Neural cell (in vitro differentiated cells): ENCODE data around the gene PLEKHA3.

ENCODE experiments used
- EP300 ChIP-seq: fragments of 450-650 bp; conservative IDR thresholded peaks from 2 replicates; pipeline ENCODE4 v1.6.1; 2014; ENCODE audit warnings: antibody characterized with exemption, mild to moderate bottlenecking, moderate library complexity; ENCODE audit not compliant: poor library complexity, severe bottlenecking
- EZH2 ChIP-seq: fragments of 200-600, 300-800 bp; shearing (Covaris generic), sonication (generic); IDR thresholded peaks from 2 replicates; pipeline ENCODE4 v1.6.1; 2014; ENCODE audit warnings: antibody characterized with exemption, low read length, borderline replicate concordance, mild to moderate bottlenecking; ENCODE audit not compliant: insufficient read depth, poor library complexity, severe bottlenecking
- POLR2AphosphoS5 ChIP-seq: IDR thresholded peaks from 2 replicates; pipeline ENCODE4 v1.6.1; 2012
- SMC3 ChIP-seq: fragments of 450-650 bp; conservative IDR thresholded peaks from 2 replicates; pipeline ENCODE4 v1.6.1; 2014; ENCODE audit warnings: antibody characterized with exemption, mild to moderate bottlenecking, moderate library complexity; ENCODE audit not compliant: poor library complexity
- TAF1 ChIP-seq: IDR thresholded peaks from 2 replicates; pipeline ENCODE4 v1.6.1; 2012; ENCODE audit warnings: low read depth
- TF ChIP-seq, protein P1 (sequence below): fragments of 450-650 bp; IDR thresholded peaks from 2 replicates; pipeline ENCODE4 v1.5.1; 2014; ENCODE audit warnings: antibody characterized with exemption, mild to moderate bottlenecking, moderate library complexity; ENCODE audit not compliant: poor library complexity, severe bottlenecking

DNA sequence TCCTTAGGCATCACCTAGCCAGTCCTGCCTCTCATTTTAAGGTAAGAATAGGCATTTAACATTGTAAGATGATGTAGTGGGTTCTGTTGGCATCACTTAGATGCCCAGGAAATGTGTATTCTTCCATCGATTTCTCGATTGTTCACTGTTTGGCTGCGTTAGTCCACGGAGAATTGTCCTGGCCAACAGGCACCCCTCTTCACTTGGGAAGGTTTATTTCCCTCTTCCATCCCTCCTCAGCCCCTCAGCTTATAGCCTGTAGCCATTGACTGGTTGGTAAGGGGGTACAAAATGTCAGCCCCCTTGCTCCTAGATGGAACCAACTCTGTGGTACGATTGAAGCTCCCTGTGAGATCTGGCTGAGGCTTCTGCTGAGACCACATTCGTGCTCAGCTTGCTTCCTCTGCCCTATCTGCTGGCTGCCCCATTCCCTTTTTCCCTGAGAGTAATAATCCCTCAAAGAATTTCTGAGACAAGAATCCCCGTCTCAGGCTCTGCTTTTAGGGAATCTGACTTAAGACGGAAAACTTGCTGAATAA is 43.4 kb downstream of the PLEKHA3 start:
- TF ChIP-seq TAF1 (no peak), POLR2AphosphoS5 (no peak), EP300 (no peak), SMC3 (no peak), EZH2 (no peak)
- TF ChIP-seq, protein P1, sequence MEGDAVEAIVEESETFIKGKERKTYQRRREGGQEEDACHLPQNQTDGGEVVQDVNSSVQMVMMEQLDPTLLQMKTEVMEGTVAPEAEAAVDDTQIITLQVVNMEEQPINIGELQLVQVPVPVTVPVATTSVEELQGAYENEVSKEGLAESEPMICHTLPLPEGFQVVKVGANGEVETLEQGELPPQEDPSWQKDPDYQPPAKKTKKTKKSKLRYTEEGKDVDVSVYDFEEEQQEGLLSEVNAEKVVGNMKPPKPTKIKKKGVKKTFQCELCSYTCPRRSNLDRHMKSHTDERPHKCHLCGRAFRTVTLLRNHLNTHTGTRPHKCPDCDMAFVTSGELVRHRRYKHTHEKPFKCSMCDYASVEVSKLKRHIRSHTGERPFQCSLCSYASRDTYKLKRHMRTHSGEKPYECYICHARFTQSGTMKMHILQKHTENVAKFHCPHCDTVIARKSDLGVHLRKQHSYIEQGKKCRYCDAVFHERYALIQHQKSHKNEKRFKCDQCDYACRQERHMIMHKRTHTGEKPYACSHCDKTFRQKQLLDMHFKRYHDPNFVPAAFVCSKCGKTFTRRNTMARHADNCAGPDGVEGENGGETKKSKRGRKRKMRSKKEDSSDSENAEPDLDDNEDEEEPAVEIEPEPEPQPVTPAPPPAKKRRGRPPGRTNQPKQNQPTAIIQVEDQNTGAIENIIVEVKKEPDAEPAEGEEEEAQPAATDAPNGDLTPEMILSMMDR: no peak
